ENCODE results near the gene POM121C. TPM values are rescaled to one million over a fixed set of nuclear protein-coding genes. Genes with fewer than 3 reads are reported as not detected.
A peak's percentile ranks its signal among the peaks of the same experiment; 100 is the strongest.
"Not testable (repeated sequence)": the region's sequence is repeated elsewhere in the genome, so short reads cannot be mapped to it uniquely, and the experiment has no call there.

The POM121C gene
- total RNA-seq, 2 donors from 2014 or later: 20.4 to 39.8 TPM

GRCh38 chr7:75418292-75418858, 67.7 kb downstream of the POM121C start:
- H3K36me3 ChIP-seq; H3K9me3 ChIP-seq; H3K4me1 ChIP-seq (replicated peaks); H3K27ac ChIP-seq; H3K27me3 ChIP-seq (replicated peaks; ENCODE audit: insufficient read depth); H3K4me3 ChIP-seq; intact Hi-C loops (cut with DNase I); DNase-seq (ENCODE audit: low spot score): not testable (repeated sequence)
- TF ChIP-seq, protein P1, sequence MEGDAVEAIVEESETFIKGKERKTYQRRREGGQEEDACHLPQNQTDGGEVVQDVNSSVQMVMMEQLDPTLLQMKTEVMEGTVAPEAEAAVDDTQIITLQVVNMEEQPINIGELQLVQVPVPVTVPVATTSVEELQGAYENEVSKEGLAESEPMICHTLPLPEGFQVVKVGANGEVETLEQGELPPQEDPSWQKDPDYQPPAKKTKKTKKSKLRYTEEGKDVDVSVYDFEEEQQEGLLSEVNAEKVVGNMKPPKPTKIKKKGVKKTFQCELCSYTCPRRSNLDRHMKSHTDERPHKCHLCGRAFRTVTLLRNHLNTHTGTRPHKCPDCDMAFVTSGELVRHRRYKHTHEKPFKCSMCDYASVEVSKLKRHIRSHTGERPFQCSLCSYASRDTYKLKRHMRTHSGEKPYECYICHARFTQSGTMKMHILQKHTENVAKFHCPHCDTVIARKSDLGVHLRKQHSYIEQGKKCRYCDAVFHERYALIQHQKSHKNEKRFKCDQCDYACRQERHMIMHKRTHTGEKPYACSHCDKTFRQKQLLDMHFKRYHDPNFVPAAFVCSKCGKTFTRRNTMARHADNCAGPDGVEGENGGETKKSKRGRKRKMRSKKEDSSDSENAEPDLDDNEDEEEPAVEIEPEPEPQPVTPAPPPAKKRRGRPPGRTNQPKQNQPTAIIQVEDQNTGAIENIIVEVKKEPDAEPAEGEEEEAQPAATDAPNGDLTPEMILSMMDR (IDR thresholded peaks at IDR 0.05): peak in 1 of 4 experiments; percentile 16
- 88% methylated on average over 12 of the region's 20 CpGs for WGBS

DNA sequence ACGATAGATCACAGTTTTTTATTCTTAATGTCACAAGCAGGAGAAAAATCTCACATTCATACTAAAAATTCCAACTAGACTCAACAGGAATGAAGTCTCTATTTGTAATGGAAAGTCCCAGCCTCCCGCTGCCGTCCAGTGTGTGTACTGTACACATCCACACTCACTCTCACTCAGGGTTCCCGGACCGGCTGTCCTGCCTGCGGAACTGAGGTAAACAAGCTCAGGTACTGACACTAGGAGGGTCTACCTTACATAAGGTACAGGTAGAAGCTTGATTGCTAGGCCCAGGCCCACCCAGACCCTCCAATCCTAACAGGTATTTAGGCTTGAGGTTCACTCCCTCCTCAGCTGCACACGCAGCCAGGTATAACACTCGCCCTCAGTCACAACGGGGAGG, 69.3 kb downstream of the POM121C start:
- intact Hi-C loops (cut with DNase I); DNase-seq (ENCODE audit: low spot score); H3K27me3 ChIP-seq (replicated peaks; ENCODE audit: insufficient read depth); H3K4me3 ChIP-seq; H3K27ac ChIP-seq; H3K9me3 ChIP-seq; H3K36me3 ChIP-seq; H3K4me1 ChIP-seq (replicated peaks): not testable (repeated sequence)
- WGBS: 91% methylated on average over 8 of the region's 9 CpGs

- H3K4me3 ChIP-seq; H3K36me3 ChIP-seq; H3K4me1 ChIP-seq (replicated peaks); DNase-seq (ENCODE audit: low spot score); H3K9me3 ChIP-seq; H3K27me3 ChIP-seq (replicated peaks; ENCODE audit: insufficient read depth); H3K27ac ChIP-seq; intact Hi-C loops (cut with DNase I): not testable (repeated sequence)
- WGBS: 60% methylated on average over 20 of the region's 27 CpGs
Measured at GRCh38 chr7:75415829-75416373, 70.2 kb downstream of the POM121C start.

- H3K4me3 ChIP-seq; H3K36me3 ChIP-seq; H3K4me1 ChIP-seq (replicated peaks); intact Hi-C loops (cut with DNase I); H3K27ac ChIP-seq; H3K27me3 ChIP-seq (replicated peaks; ENCODE audit: insufficient read depth); DNase-seq (ENCODE audit: low spot score); H3K9me3 ChIP-seq: not testable (repeated sequence)
- WGBS: 80% methylated on average over 11 of the region's 11 CpGs
Measured at GRCh38 chr7:75415428-75415817, 70.7 kb downstream of the POM121C start.

GRCh38 chr7:75414708-75415427, 71.2 kb downstream of the POM121C start:
- H3K27ac ChIP-seq; H3K27me3 ChIP-seq (replicated peaks; ENCODE audit: insufficient read depth); DNase-seq (ENCODE audit: low spot score); intact Hi-C loops (cut with DNase I); H3K4me3 ChIP-seq; H3K9me3 ChIP-seq; H3K36me3 ChIP-seq; H3K4me1 ChIP-seq (replicated peaks): not testable (repeated sequence)
- 50% methylated on average over 11 of the region's 13 CpGs for WGBS

GRCh38 chr7:75414204-75414603, 71.9 kb downstream of the POM121C start:
- H3K27me3 ChIP-seq (replicated peaks; ENCODE audit: insufficient read depth); H3K9me3 ChIP-seq; H3K4me3 ChIP-seq; H3K36me3 ChIP-seq; H3K4me1 ChIP-seq (replicated peaks); intact Hi-C loops (cut with DNase I); H3K27ac ChIP-seq; DNase-seq (ENCODE audit: low spot score): not testable (repeated sequence)
- 79% methylated on average over 5 of the region's 6 CpGs for WGBS

- H3K27me3 ChIP-seq (replicated peaks; ENCODE audit: insufficient read depth); H3K9me3 ChIP-seq; H3K4me3 ChIP-seq; H3K27ac ChIP-seq; intact Hi-C loops (cut with DNase I); H3K36me3 ChIP-seq; H3K4me1 ChIP-seq (replicated peaks); DNase-seq (ENCODE audit: low spot score): not testable (repeated sequence)
- no CpG with 5 or more reads among the region's 13 CpGs for WGBS
Measured at GRCh38 chr7:75410823-75411173, 75.3 kb downstream of the POM121C start.

DNA sequence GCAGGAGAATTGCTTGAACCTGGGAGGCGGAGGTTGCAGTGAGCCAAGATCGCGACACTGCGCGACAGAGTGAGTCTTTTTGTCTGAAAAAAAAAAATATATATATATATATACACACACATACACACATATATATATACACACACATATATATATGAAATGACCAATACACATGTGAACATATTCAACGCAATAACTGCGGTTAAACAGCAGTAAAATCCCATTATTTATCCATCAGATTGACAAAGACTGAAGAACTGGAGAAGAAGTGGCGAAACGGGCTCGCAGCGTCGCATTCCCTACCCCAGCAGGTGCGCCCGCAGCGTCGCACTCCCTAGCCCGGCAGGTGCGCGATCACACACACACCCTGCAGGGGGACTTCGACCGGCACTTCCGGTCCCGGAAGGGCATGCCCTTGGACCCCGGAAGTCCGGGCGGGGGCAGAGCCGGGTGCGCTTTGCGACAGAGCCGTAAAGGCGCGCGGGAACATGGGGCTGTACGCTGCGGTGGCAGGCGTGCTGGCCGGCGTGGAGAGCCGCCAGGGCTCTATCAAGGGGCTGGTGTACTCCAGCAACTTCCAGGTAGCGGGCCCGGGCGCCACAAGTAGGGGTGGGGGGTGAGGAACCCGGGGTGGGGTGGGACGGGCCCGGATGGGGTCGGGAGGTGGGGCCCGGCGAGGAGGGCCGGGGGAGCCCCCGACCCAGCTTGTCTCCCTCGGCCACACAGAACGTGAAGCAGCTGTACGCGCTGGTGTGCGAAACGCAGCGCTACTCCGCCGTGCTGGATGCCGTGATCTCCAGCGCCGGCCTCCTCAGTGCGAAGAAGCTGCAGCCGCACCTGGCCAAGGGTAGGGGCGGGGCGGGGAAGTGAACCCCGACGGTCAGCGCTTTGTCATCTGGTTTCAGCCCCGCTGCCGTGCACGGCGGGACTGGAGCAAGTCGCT, 75.9 kb downstream of the POM121C start:
- peak overlapping the region; percentile 21 to 30 for H3K4me3 ChIP-seq
- WGBS: 54% methylated on average over 6 of the region's 74 CpGs
- H3K36me3 ChIP-seq; intact Hi-C loops (cut with DNase I); H3K4me1 ChIP-seq (replicated peaks); H3K27me3 ChIP-seq (replicated peaks; ENCODE audit: insufficient read depth); H3K27ac ChIP-seq; H3K9me3 ChIP-seq; DNase-seq (ENCODE audit: low spot score): not testable (repeated sequence)

DNA sequence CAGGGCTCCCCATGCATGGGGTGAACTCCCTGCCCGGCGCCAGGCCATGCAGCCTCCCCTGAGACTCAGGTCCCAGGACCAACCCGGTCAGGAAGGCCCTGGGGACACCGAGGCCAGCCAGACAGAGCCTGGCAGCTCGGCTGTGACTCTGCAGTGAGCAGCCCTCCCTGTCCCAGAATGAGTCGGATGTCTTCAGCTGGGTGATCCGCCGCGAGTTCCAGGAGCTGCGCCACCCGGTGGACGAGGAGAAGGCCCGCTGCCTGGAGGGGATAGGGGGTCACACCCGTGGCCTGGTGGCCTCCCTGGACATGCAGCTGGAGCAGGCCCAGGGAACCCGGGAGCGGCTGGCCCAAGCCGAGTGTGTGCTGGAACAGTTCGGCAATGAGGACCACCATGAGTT, 81.4 kb downstream of the POM121C start:
- intact Hi-C loops (cut with DNase I); DNase-seq (ENCODE audit: low spot score); H3K27me3 ChIP-seq (replicated peaks; ENCODE audit: insufficient read depth); H3K4me3 ChIP-seq; H3K9me3 ChIP-seq; H3K36me3 ChIP-seq; H3K4me1 ChIP-seq (replicated peaks); H3K27ac ChIP-seq: not testable (repeated sequence)
- 71% methylated on average over 4 of the region's 18 CpGs for WGBS

DNA sequence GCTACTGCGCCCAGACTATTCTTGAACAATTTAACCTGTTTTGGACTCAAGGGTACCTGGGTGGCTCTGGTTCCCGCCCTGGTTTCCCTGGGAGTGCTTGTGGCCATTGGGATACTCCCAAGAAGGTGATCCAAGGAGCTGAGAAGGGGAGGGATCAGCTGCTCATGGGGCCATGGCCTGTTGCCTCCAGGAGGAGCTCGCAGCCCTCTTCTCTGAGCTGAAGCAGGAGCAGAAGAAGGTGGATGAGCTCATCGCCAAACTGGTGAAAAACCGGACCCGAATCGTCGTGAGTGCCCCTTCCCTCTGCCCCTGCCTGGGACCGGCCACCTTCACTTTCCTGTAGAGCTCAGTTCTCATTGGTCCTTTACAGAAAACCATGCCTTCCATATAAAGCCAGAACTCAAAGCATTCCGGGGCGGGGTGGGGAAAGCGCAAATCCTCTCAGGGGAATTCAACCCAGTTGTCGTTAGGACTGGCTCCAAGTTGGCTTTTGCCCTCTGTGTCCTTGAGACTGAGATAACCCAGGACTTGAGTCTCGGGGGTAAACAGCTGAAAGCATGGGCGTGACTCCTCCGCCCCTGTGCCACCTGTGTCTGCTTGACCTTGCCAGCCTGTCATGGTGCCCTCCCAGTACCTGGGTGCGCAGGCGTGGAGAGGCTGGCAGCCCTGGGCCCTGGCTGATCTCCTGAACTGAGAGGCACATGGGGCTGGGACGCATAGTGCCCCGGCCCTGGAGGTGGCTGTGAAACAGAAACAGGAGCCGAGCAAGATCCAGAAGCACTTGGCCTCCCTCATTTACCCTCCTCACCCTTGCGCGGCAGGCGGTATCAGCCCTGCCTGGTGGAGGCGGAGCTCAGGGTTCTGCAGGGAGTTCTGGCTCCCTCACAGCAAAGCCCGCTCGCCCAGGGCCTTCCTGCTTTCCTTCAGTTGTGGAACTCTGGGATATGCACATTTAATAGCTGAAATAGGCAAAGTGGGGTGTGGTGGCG, 82.3 kb downstream of the POM121C start:
- WGBS: no CpG with 5 or more reads among the region's 28 CpGs

More for the DNA sequence above, 82.3 kb downstream of the POM121C start:
- H3K27ac ChIP-seq; H3K4me1 ChIP-seq (replicated peaks); DNase-seq (ENCODE audit: low spot score); H3K9me3 ChIP-seq; H3K27me3 ChIP-seq (replicated peaks; ENCODE audit: insufficient read depth); H3K4me3 ChIP-seq; H3K36me3 ChIP-seq; intact Hi-C loops (cut with DNase I): not testable (repeated sequence)

All from prostate gland (tissue), 2 donors.